Liver (tissue), 9 donors: ENCODE results near the gene ATAD3A. TPM values are rescaled to one million over a fixed set of nuclear protein-coding genes. Genes with fewer than 3 reads are reported as not detected.
"Not testable (repeated sequence)": the region's sequence is repeated elsewhere in the genome, so short reads cannot be mapped to it uniquely, and the experiment has no call there.

Experiments used
- DNase-seq: peaks from one replicate; pipeline ENCODE4 v3.0.0-alpha.2; 2017; ENCODE audit warnings: low spot score
- H3K27ac ChIP-seq, 2 donors: one replicate each; pipeline ENCODE4 v1.7.0; 2013; ENCODE audit warnings: inconsistent platforms in 2 of 2, low read length in 2 of 2, control low read depth in 1 of 2, low read depth in 1 of 2, mild to moderate bottlenecking in 1 of 2
- H3K27me3 ChIP-seq, 4 donors: one replicate each; pipeline versions ENCODE4 v1.6.1 to v1.7.0; 2013; ENCODE audit warnings: low read length in 3 of 4, inconsistent platforms in 1 of 4, mild to moderate bottlenecking in 1 of 4, moderate library complexity in 1 of 4; ENCODE audit not compliant: control insufficient read depth in 4 of 4, insufficient read depth in 4 of 4
- H3K36me3 ChIP-seq, 4 donors: one replicate each; pipeline versions ENCODE4 v1.6.1 to v1.7.0; 2013; ENCODE audit warnings: low read length in 3 of 4, mild to moderate bottlenecking in 3 of 4, low read depth in 1 of 4, moderate library complexity in 1 of 4; ENCODE audit not compliant: control insufficient read depth in 4 of 4, insufficient read depth in 3 of 4
- H3K4me1 ChIP-seq, 4 donors: one replicate each; pipeline versions ENCODE4 v1.6.1 to v1.7.0; 2013; ENCODE audit warnings: low read length in 3 of 4, mild to moderate bottlenecking in 3 of 4, moderate library complexity in 1 of 4; ENCODE audit not compliant: control insufficient read depth in 4 of 4, insufficient read depth in 4 of 4
- H3K4me3 ChIP-seq, 3 donors: one replicate each; pipeline versions ENCODE4 v1.6.1 to v1.7.0; 2013; ENCODE audit warnings: low read length in 3 of 3, control low read depth in 1 of 3, low read depth in 1 of 3, mild to moderate bottlenecking in 1 of 3
- H3K9ac ChIP-seq, 2 donors: one replicate each; pipeline ENCODE4 v1.7.0; 2013; ENCODE audit warnings: low read length in 2 of 2, mild to moderate bottlenecking in 2 of 2, moderate library complexity in 2 of 2, control low read depth in 1 of 2, low read depth in 1 of 2
- H3K9me3 ChIP-seq, 4 donors: one replicate each; pipeline versions ENCODE4 v1.6.1 to v1.7.0; 2013; ENCODE audit warnings: low read length in 3 of 4; ENCODE audit not compliant: control insufficient read depth in 4 of 4
- EGR1 ChIP-seq, 2 donors: IDR thresholded peaks; 2 replicates each; pipeline ENCODE4 v1.6.1; 2016 to 2018; ENCODE audit warnings: antibody characterized with exemption in 2 of 2, low read depth in 2 of 2
- FOXA2 ChIP-seq: IDR thresholded peaks from 2 replicates; pipeline ENCODE4 v1.6.1; 2016; ENCODE audit warnings: antibody characterized with exemption
- GABPA ChIP-seq, 2 donors: IDR thresholded peaks in 1 of 2; conservative IDR thresholded peaks in 1 of 2; 2 replicates each; pipeline ENCODE4 v1.6.1; 2016; ENCODE audit warnings: antibody characterized with exemption in 2 of 2, mild to moderate bottlenecking in 1 of 2, moderate library complexity in 1 of 2
- HNF4A ChIP-seq, 2 donors: conservative IDR thresholded peaks; 2 replicates each; pipeline ENCODE4 v1.6.1; 2016; ENCODE audit warnings: antibody characterized with exemption in 2 of 2, mild to moderate bottlenecking in 2 of 2
- HNF4G ChIP-seq: IDR thresholded peaks from 2 replicates; pipeline ENCODE4 v1.6.1; 2016; ENCODE audit warnings: antibody characterized with exemption
- JUND ChIP-seq, 2 donors: IDR thresholded peaks; 2 replicates each; pipeline ENCODE4 v1.6.1; 2016; ENCODE audit warnings: antibody characterized with exemption in 2 of 2
- NR2F2 ChIP-seq: IDR thresholded peaks from 2 replicates; pipeline ENCODE4 v1.6.1; 2016; ENCODE audit warnings: antibody characterized with exemption
- RAD21 ChIP-seq, 2 donors: IDR thresholded peaks; 2 replicates each; pipeline ENCODE4 v1.6.1; 2016; ENCODE audit warnings: antibody characterized with exemption in 2 of 2, mild to moderate bottlenecking in 2 of 2
- RXRA ChIP-seq, 2 donors: IDR thresholded peaks; 2 replicates each; pipeline ENCODE4 v1.6.1; 2017 to 2018; ENCODE audit warnings: antibody characterized with exemption in 2 of 2, mild to moderate bottlenecking in 1 of 2
- SP1 ChIP-seq: IDR thresholded peaks from 2 replicates; pipeline ENCODE4 v1.6.1; 2018; ENCODE audit warnings: antibody characterized with exemption, mild to moderate bottlenecking
- YY1 ChIP-seq: IDR thresholded peaks from 2 replicates; pipeline ENCODE4 v1.6.1; 2016; ENCODE audit warnings: antibody characterized with exemption, mild to moderate bottlenecking
- WGBS: extraction: QIAGEN DNeasy Blood & Tissue Kit; methylation state at CpG from one replicate; pipeline ENCODE4 v1.1.7; 2013; 5-methylcytosine and 5-hydroxymethylcytosine counted together
- polyA plus RNA-seq, 2 donors: library from polyadenylated mRNA; stranded (reverse) in 1 of 2; unstranded in 1 of 2; fragments of 200-250 nt in 1 of 2; fragments of >200 nt in 1 of 2; fragmentation: Nextera tagmentation in 1 of 2; extraction: Ambion mirVana in 1 of 2; gene quantifications; one replicate each; pipeline versions ENCODE4 v1.2.1 to v1.2.3, GENCODE V29; 2013 to 2015
- total RNA-seq, 2 donors: library from RNA; depleted of rRNA; stranded (reverse); fragments of >200 nt; gene quantifications; one replicate each; pipeline ENCODE4 v1.2.3, GENCODE V29; 2014
- TF ChIP-seq, protein P1 (sequence below): IDR thresholded peaks from 2 replicates; pipeline ENCODE4 v1.6.1; 2016; ENCODE audit warnings: antibody characterized with exemption
- TF ChIP-seq, protein P2 (sequence below): IDR thresholded peaks from 2 replicates; pipeline ENCODE4 v1.6.1; 2016; ENCODE audit warnings: antibody characterized with exemption, mild to moderate bottlenecking
- TF ChIP-seq, protein P3 (sequence below): IDR thresholded peaks from 2 replicates; pipeline ENCODE4 v1.6.1; 2016; ENCODE audit warnings: antibody characterized with exemption
- TF ChIP-seq, protein P4 (sequence below): fragments of 150-350 bp; IDR thresholded peaks from 2 replicates; pipeline ENCODE4 v1.5.1; 2017; ENCODE audit warnings: improper control_type of control experiment, low read depth, low read length; ENCODE audit not compliant: missing input control
- TF ChIP-seq, protein P5 (sequence below): IDR thresholded peaks from 2 replicates; pipeline ENCODE4 v1.6.1; 2016; ENCODE audit warnings: antibody characterized with exemption
- donor health status: healthy.
- donor health status: healthy.
- donor health status: healthy.
- donor health status: healthy.
- donor health status: healthy.

The ATAD3A gene
- total and polyA plus RNA-seq, 4 donors = 7.2 to 20.0 (median 15.8) TPM

DNA sequence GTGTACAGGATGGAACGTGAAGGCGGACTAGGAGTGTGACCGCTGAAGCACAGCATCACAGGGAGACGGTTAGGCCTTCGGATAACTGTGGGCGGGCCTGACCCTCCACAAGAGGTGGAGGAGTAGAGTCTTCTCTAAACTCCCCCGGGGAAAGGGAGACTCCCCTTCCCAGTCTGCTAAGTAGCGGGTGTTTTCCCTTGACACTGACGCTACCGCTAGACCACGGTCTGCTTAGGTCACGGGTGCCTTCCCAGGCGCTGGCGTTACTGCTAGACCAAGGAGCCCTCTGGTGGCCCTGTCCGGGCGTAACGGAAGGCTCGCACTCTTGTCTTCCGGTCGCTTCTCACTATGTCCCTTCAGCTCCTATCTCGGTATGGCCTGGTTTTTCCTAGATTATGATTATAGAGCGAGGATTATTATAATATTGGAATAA is 6.6 kb upstream of the ATAD3A start:
- DNase-seq = not testable (repeated sequence)
- peak overlapping the region; percentile 26 to 72 for H3K27ac ChIP-seq

DNA sequence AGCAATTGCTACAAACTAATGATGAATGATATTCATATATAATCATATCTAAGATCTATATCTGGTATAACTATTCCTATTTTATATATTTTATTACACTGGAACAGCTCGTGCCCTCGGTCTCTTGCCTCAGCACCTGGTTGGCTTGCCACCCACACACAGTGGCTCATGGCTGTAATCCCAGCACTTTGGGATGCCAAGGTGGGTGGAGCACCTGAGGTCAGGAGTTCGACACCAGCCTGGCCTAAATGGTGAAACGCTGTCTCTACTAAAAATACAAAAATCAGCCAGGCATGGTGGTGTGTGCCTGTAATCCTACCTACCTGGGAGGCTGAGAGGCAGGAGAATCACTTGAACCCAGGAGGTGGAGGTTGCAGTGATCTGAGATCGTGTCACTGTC is 6.2 kb upstream of the ATAD3A start:
- H3K36me3 ChIP-seq, H3K27me3 ChIP-seq, H3K9me3 ChIP-seq, DNase-seq, H3K4me3 ChIP-seq: not testable (repeated sequence)
- peak overlapping the region in 1 of 2 donors; percentile 39 for H3K9ac ChIP-seq
- TF ChIP-seq EGR1 (IDR thresholded peaks at IDR 0.05; ENCODE audit: low read depth in 2 of 2) (peak in 1 of 2 donors; percentile 25), GABPA (IDR thresholded peaks at IDR 0.05 in 1 of 2, conservative IDR thresholded peaks at IDR 0.05 in 1 of 2) (peak in 1 of 2 donors; percentile 2)
- WGBS = 51% methylated on average over 5 of the region's 5 CpGs
- H3K4me1 ChIP-seq = peaks cover 8 to 18% (median 11%) of the 10 kb centered on the region in 4 donors
- peak overlapping the region; percentile 36 to 50 for H3K27ac ChIP-seq

More for the DNA sequence above, 6.6 kb upstream of the ATAD3A start:
- not testable (repeated sequence) for H3K4me3 ChIP-seq, H3K27me3 ChIP-seq, H3K9me3 ChIP-seq, H3K36me3 ChIP-seq
- TF ChIP-seq RAD21 (IDR thresholded peaks at IDR 0.05) (peak; percentile 39 to 50), GABPA (IDR thresholded peaks at IDR 0.05 in 1 of 2, conservative IDR thresholded peaks at IDR 0.05 in 1 of 2) (peak; percentile 29 to 71), SP1 (peak; percentile 5), YY1 (peak; percentile 28)
- WGBS = 12% methylated on average over 17 of the region's 22 CpGs
- peaks cover 7 to 15% (median 8%) of the 10 kb centered on the region in 4 donors for H3K4me1 ChIP-seq
- peak overlapping the region; percentile 38 to 39 for H3K9ac ChIP-seq

DNA sequence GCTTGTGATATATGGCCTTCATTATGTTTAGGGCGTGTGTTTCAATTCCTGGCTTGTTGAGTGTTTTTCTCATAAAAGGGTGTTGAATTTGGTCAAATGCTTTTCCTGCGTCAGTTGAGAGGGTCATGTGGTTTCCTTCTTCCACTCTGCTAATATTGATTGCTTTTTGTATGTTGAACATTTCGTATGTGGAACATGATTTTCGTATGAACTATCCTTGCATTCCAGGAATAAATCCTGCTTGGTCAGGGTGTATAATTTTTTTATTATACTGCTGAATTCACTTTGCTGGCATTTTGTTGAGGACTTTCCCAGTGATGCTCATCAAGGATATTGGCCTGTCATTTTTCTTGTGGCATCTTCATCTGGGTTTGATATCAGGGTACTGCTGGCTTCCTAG is 4.7 kb upstream of the ATAD3A start:
- WGBS = 94% methylated on average over 4 of the region's 4 CpGs
- H3K9ac ChIP-seq = no peak overlapping the region
- H3K4me1 ChIP-seq = peaks cover 9 to 22% (median 16%) of the 10 kb centered on the region in 4 donors
- DNase-seq = no peak
- no peaks in the 10 kb centered on the region for H3K9me3 ChIP-seq
- TF ChIP-seq YY1 (no peak), GABPA (IDR thresholded peaks at IDR 0.05 in 1 of 2, conservative IDR thresholded peaks at IDR 0.05 in 1 of 2) (no peak), HNF4A (conservative IDR thresholded peaks at IDR 0.05) (no peak), RXRA (IDR thresholded peaks at IDR 0.05) (no peak), EGR1 (IDR thresholded peaks at IDR 0.05; ENCODE audit: low read depth in 2 of 2) (no peak), FOXA2 (no peak), RAD21 (IDR thresholded peaks at IDR 0.05) (no peak), SP1 (no peak), HNF4G (no peak), JUND (IDR thresholded peaks at IDR 0.05) (no peak), NR2F2 (no peak)
- TF ChIP-seq, protein P1, sequence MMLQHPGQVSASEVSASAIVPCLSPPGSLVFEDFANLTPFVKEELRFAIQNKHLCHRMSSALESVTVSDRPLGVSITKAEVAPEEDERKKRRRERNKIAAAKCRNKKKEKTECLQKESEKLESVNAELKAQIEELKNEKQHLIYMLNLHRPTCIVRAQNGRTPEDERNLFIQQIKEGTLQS = no peak
- TF ChIP-seq, protein P2, sequence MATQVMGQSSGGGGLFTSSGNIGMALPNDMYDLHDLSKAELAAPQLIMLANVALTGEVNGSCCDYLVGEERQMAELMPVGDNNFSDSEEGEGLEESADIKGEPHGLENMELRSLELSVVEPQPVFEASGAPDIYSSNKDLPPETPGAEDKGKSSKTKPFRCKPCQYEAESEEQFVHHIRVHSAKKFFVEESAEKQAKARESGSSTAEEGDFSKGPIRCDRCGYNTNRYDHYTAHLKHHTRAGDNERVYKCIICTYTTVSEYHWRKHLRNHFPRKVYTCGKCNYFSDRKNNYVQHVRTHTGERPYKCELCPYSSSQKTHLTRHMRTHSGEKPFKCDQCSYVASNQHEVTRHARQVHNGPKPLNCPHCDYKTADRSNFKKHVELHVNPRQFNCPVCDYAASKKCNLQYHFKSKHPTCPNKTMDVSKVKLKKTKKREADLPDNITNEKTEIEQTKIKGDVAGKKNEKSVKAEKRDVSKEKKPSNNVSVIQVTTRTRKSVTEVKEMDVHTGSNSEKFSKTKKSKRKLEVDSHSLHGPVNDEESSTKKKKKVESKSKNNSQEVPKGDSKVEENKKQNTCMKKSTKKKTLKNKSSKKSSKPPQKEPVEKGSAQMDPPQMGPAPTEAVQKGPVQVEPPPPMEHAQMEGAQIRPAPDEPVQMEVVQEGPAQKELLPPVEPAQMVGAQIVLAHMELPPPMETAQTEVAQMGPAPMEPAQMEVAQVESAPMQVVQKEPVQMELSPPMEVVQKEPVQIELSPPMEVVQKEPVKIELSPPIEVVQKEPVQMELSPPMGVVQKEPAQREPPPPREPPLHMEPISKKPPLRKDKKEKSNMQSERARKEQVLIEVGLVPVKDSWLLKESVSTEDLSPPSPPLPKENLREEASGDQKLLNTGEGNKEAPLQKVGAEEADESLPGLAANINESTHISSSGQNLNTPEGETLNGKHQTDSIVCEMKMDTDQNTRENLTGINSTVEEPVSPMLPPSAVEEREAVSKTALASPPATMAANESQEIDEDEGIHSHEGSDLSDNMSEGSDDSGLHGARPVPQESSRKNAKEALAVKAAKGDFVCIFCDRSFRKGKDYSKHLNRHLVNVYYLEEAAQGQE = no peak
- TF ChIP-seq, protein P3, sequence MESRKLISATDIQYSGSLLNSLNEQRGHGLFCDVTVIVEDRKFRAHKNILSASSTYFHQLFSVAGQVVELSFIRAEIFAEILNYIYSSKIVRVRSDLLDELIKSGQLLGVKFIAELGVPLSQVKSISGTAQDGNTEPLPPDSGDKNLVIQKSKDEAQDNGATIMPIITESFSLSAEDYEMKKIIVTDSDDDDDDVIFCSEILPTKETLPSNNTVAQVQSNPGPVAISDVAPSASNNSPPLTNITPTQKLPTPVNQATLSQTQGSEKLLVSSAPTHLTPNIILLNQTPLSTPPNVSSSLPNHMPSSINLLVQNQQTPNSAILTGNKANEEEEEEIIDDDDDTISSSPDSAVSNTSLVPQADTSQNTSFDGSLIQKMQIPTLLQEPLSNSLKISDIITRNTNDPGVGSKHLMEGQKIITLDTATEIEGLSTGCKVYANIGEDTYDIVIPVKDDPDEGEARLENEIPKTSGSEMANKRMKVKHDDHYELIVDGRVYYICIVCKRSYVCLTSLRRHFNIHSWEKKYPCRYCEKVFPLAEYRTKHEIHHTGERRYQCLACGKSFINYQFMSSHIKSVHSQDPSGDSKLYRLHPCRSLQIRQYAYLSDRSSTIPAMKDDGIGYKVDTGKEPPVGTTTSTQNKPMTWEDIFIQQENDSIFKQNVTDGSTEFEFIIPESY = no peak
- TF ChIP-seq, protein P4, sequence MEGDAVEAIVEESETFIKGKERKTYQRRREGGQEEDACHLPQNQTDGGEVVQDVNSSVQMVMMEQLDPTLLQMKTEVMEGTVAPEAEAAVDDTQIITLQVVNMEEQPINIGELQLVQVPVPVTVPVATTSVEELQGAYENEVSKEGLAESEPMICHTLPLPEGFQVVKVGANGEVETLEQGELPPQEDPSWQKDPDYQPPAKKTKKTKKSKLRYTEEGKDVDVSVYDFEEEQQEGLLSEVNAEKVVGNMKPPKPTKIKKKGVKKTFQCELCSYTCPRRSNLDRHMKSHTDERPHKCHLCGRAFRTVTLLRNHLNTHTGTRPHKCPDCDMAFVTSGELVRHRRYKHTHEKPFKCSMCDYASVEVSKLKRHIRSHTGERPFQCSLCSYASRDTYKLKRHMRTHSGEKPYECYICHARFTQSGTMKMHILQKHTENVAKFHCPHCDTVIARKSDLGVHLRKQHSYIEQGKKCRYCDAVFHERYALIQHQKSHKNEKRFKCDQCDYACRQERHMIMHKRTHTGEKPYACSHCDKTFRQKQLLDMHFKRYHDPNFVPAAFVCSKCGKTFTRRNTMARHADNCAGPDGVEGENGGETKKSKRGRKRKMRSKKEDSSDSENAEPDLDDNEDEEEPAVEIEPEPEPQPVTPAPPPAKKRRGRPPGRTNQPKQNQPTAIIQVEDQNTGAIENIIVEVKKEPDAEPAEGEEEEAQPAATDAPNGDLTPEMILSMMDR = no peak
- TF ChIP-seq, protein P5, sequence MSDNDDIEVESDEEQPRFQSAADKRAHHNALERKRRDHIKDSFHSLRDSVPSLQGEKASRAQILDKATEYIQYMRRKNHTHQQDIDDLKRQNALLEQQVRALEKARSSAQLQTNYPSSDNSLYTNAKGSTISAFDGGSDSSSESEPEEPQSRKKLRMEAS = no peak
- H3K27me3 ChIP-seq = no peaks in the 10 kb centered on the region
- no peak overlapping the region for H3K4me3 ChIP-seq
- no peaks in the 10 kb centered on the region for H3K36me3 ChIP-seq
- H3K27ac ChIP-seq = no peak overlapping the region
